ENCODE measurements around the gene RAD18. TPM values are rescaled to one million over a fixed set of nuclear protein-coding genes. Genes with fewer than 3 reads are reported as not detected.

The RAD18 gene
- polyA plus RNA-seq, 1 of the 3 experiments (the other 2 are of a cell fraction), result 5.7 TPM

GRCh38 chr3:8976540-8977182, 13.4 kb upstream of the RAD18 start:
- no peaks in the 10 kb centered on the region for H3K27me3 ChIP-seq (ENCODE audit: insufficient read depth)
- CTCF ChIA-PET, result interaction anchor here (1.1 to 12.9 kb wide), 5 partner anchors 13 to 325 kb away, joined by 4 to 151 read pairs (median 10); partner anchors contain the start of gene OXTR
- no peaks in the 10 kb centered on the region for H3K79me2 ChIP-seq (ENCODE audit: insufficient read depth)
- H3K4me1 ChIP-seq (ENCODE audit: control insufficient read depth in 1 of 2, insufficient read depth in 2 of 2, low read depth in 1 of 2, low read length in 1 of 2), result no peaks in the 10 kb centered on the region
- H3K4me2 ChIP-seq, result no peak overlapping the region
- no peak overlapping the region for H2AFZ ChIP-seq (ENCODE audit: low read depth)
- no peak for DNase-seq
- no peak overlapping the region for H3K4me3 ChIP-seq (ENCODE audit: low read depth in 2 of 2, low read length in 1 of 2)
- H3K27ac ChIP-seq (ENCODE audit: low read depth in 2 of 2, low read length in 1 of 2), result no peak overlapping the region
- H3K9me2 ChIP-seq, result no peaks in the 10 kb centered on the region
- H3K9ac ChIP-seq, result no peak overlapping the region
- POLR2A ChIA-PET, result no interaction called here
- TF ChIP-seq TEAD4 (IDR thresholded peaks at IDR 0.05; ENCODE audit: borderline replicate concordance, insufficient read depth) (no peak), MXI1 (IDR thresholded peaks at IDR 0.05; ENCODE audit: low read depth, low read length) (no peak), RCOR1 (IDR thresholded peaks at IDR 0.05; ENCODE audit: low read length) (no peak), MEF2A (IDR thresholded peaks at IDR 0.05; ENCODE audit: borderline replicate concordance, low read depth) (no peak), GATA2 (CRISPR knock-in tag; IDR thresholded peaks at IDR 0.05) (no peak)
- WGBS (ENCODE audit: low lambda C conversion rate), result 24% methylated on average over 6 of the region's 6 CpGs
- H3K9me3 ChIP-seq, result no peaks in the 10 kb centered on the region
- no peaks in the 10 kb centered on the region for H3F3A ChIP-seq (replicated peaks; ENCODE audit: insufficient read depth)
- no peaks in the 10 kb centered on the region for H4K20me1 ChIP-seq (ENCODE audit: insufficient read depth)
- H3K36me3 ChIP-seq (replicated peaks in 1 of 2; ENCODE audit: control insufficient read depth in 1 of 2, insufficient read depth in 2 of 2, low read length in 1 of 2), result no peaks in the 10 kb centered on the region

GRCh38 chr3:8975081-8976020, 12.1 kb upstream of the RAD18 start:
- DNase-seq, result no peak
- no peak overlapping the region for H3K4me2 ChIP-seq
- no peak for TF ChIP-seq PBX3 (IDR thresholded peaks at IDR 0.05)
- TF ChIP-seq YY1 (IDR thresholded peaks at IDR 0.05; ENCODE audit: low read depth), result no peak
- no peak for TF ChIP-seq RCOR1 (IDR thresholded peaks at IDR 0.05; ENCODE audit: low read length)
- no peak for TF ChIP-seq TCF12 (IDR thresholded peaks at IDR 0.05)
- TF ChIP-seq RXRA (IDR thresholded peaks at IDR 0.05; ENCODE audit: borderline replicate concordance, low read depth), result no peak
- TF ChIP-seq CHD2 (IDR thresholded peaks at IDR 0.05; ENCODE audit: low read length, partially characterized antibody), result no peak
- TF ChIP-seq USF1 (IDR thresholded peaks at IDR 0.05; ENCODE audit: borderline replicate concordance, low read depth), result no peak
- no peak for TF ChIP-seq JUND (IDR thresholded peaks at IDR 0.05)
- no peak for TF ChIP-seq NFIC (IDR thresholded peaks at IDR 0.05; ENCODE audit: borderline replicate concordance)
- TF ChIP-seq TEAD4 (IDR thresholded peaks at IDR 0.05; ENCODE audit: borderline replicate concordance, insufficient read depth), result no peak
- no peak overlapping the region for H3K9ac ChIP-seq
- no peaks in the 10 kb centered on the region for H3K79me2 ChIP-seq (ENCODE audit: insufficient read depth)
- no peak overlapping the region for H3K4me3 ChIP-seq (ENCODE audit: low read depth in 2 of 2, low read length in 1 of 2)
- no peaks in the 10 kb centered on the region for H3K9me2 ChIP-seq
- no peaks in the 10 kb centered on the region for H3K36me3 ChIP-seq (replicated peaks in 1 of 2; ENCODE audit: control insufficient read depth in 1 of 2, insufficient read depth in 2 of 2, low read length in 1 of 2)
- H3K27ac ChIP-seq (ENCODE audit: low read depth in 2 of 2, low read length in 1 of 2), result no peak overlapping the region
- no peak overlapping the region for H2AFZ ChIP-seq (ENCODE audit: low read depth)
- H3K27me3 ChIP-seq (ENCODE audit: insufficient read depth), result no peaks in the 10 kb centered on the region
- H3K9me3 ChIP-seq, result no peaks in the 10 kb centered on the region
- POLR2A ChIA-PET, result no interaction called here
- H3F3A ChIP-seq (replicated peaks; ENCODE audit: insufficient read depth), result no peaks in the 10 kb centered on the region
- 59% methylated on average over 10 of the region's 11 CpGs for WGBS (ENCODE audit: low lambda C conversion rate)
- H3K4me1 ChIP-seq (ENCODE audit: control insufficient read depth in 1 of 2, insufficient read depth in 2 of 2, low read depth in 1 of 2, low read length in 1 of 2), result peaks cover 0 to 4% of the 10 kb centered on the region in 2 experiments; a peak in 1 of 4 replicates
- CTCF ChIA-PET, result interaction anchor here (0.7 to 12.9 kb wide), 8 partner anchors 8 to 332 kb away, joined by 3 to 151 read pairs (median 4); partner anchors contain the start of gene OXTR
- H4K20me1 ChIP-seq (ENCODE audit: insufficient read depth), result no peaks in the 10 kb centered on the region

Data from SK-N-SH (cell line).